Right lobe of liver (tissue), 6 donors: ENCODE data around the gene FLYWCH1. TPM values are rescaled to one million over a fixed set of nuclear protein-coding genes. Genes with fewer than 3 reads are reported as not detected.

Experiments used
- ATAC-seq, 4 donors: fragments of 200-7000 bp; cut with Tn5 transposase; one replicate each; pipeline ENCODE4 v1.9.1; 2020; ENCODE audit warnings: mild to moderate bottlenecking in 4 of 4, moderate library complexity in 4 of 4
- DNase-seq, 3 donors: peaks; one replicate each; pipeline ENCODE4 v3.0.0-alpha.2; 2020
- H3K27ac ChIP-seq, 3 donors: fragments of 200-600 bp; one replicate each; pipeline ENCODE4 v1.8.0; 2022
- H3K27me3 ChIP-seq, 2 donors: fragments of 200-600 bp; one replicate each; pipeline ENCODE4 v1.8.0; 2022
- H3K36me3 ChIP-seq, 4 donors: fragments of 200-600 bp; sonication (generic) in 1 of 4; one replicate each; pipeline versions ENCODE4 v1.5.1 to v1.8.0; 2017 to 2022; ENCODE audit warnings: control low read depth in 1 of 4
- H3K4me1 ChIP-seq, 4 donors: fragments of 200-600 bp; sonication (generic) in 1 of 4; one replicate each; pipeline versions ENCODE4 v1.5.1 to v1.8.0; 2017 to 2022; ENCODE audit warnings: control low read depth in 1 of 4
- H3K4me3 ChIP-seq, 3 donors: fragments of 200-600 bp; one replicate each; pipeline ENCODE4 v1.8.0; 2022
- H3K9me3 ChIP-seq, 4 donors: fragments of 200-600 bp; sonication (generic) in 1 of 4; one replicate each; pipeline versions ENCODE4 v1.5.1 to v1.8.0; 2017 to 2022; ENCODE audit warnings: control low read depth in 1 of 4
- POLR2A ChIP-seq: fragments of 450-650 bp; IDR thresholded peaks from one replicate; pipeline ENCODE4 v1.6.1; 2017; ENCODE audit warnings: antibody characterized with exemption, mild to moderate bottlenecking
- WGBS: methylation state at CpG from one replicate; pipeline ENCODE4 v1.1.6; 2018; ENCODE audit warnings: low coverage, low lambda C conversion rate; ENCODE audit not compliant: insufficient coverage; ENCODE audit errors: missing lambda C conversion rate; 5-methylcytosine and 5-hydroxymethylcytosine counted together
- intact Hi-C, 2 donors: fragments of 100-400 bp; cut with DNase I; formaldehyde crosslinking; loops; one replicate each; pipeline versions ENCODE4 v1.11.2 to v1.14.1; 2022
- total RNA-seq, 6 experiments: library from RNA; depleted of rRNA in 2 of 6; stranded (reverse); fragments of >200 nt in 2 of 6; fragmentation: NEBNext Ultra II Directional in 3 of 6; extraction: Animal tissue kit (Norgen Biotek cat#: 25700) in 3 of 6; gene quantifications; one replicate each; pipeline versions ENCODE4 v1.1.0 to v1.2.4, GENCODE V29; 2016 to 2023
- TF ChIP-seq, protein P1 (sequence below), 4 donors: fragments of 200-600 bp in 3 of 4; fragments of 450-650 bp in 1 of 4; IDR thresholded peaks; one replicate each; pipeline versions ENCODE4 v1.5.1 to v1.8.0; 2016 to 2022; ENCODE audit warnings: antibody characterized with exemption in 4 of 4, mild to moderate bottlenecking in 2 of 4
- donor health status: DM: no; HTN: yes; CAD: no.
- donor health status: DM: no; HTN: no; CAD: no.
- donor health status: DM: no; HTN: no; CAD: no.
- donor health status: DM: no; HTN: yes; CAD: no.
- donor health status: DM: no; HTN: yes; CAD: no.

Gene FLYWCH1
- total RNA-seq, 6 experiments from 2014 or later: 9.3 to 19.8 (median 15.1) TPM

DNA sequence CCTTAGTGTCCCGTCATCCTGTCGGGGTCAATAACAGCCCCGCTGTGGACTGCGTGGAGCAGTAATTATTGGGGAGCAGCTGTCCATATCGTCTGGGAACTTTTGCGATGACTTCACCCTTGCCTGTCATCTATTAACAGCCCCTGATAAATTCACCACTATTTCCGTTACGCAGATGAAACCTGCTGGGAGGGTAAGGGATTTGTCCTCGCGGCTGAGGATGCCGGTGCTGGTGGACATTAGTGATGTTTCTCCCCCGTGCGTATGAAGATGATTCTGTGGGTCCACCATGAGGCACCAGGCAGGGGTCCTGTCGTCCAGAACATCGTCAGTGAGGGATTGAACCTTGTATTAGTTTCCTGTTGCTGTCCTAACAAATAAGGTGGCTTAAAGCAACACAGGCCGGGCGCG, 27.7 kb upstream of the FLYWCH1 start:
- intact Hi-C loops: no loop called here
- 70% methylated on average over 12 of the region's 18 CpGs for WGBS
- H3K4me1 ChIP-seq: no peaks in the 10 kb centered on the region
- H3K27me3 ChIP-seq: no peaks in the 10 kb centered on the region
- H3K9me3 ChIP-seq: no peaks in the 10 kb centered on the region
- H3K27ac ChIP-seq: no peak overlapping the region
- TF ChIP-seq POLR2A: no peak
- TF ChIP-seq, protein P1, sequence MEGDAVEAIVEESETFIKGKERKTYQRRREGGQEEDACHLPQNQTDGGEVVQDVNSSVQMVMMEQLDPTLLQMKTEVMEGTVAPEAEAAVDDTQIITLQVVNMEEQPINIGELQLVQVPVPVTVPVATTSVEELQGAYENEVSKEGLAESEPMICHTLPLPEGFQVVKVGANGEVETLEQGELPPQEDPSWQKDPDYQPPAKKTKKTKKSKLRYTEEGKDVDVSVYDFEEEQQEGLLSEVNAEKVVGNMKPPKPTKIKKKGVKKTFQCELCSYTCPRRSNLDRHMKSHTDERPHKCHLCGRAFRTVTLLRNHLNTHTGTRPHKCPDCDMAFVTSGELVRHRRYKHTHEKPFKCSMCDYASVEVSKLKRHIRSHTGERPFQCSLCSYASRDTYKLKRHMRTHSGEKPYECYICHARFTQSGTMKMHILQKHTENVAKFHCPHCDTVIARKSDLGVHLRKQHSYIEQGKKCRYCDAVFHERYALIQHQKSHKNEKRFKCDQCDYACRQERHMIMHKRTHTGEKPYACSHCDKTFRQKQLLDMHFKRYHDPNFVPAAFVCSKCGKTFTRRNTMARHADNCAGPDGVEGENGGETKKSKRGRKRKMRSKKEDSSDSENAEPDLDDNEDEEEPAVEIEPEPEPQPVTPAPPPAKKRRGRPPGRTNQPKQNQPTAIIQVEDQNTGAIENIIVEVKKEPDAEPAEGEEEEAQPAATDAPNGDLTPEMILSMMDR (IDR thresholded peaks at IDR 0.05): no peak
- peak overlapping the region; percentile 65 to 78 (median 75) for H3K4me3 ChIP-seq
- DNase-seq (no peak), ATAC-seq (no peak)
- no peaks in the 10 kb centered on the region for H3K36me3 ChIP-seq

DNA sequence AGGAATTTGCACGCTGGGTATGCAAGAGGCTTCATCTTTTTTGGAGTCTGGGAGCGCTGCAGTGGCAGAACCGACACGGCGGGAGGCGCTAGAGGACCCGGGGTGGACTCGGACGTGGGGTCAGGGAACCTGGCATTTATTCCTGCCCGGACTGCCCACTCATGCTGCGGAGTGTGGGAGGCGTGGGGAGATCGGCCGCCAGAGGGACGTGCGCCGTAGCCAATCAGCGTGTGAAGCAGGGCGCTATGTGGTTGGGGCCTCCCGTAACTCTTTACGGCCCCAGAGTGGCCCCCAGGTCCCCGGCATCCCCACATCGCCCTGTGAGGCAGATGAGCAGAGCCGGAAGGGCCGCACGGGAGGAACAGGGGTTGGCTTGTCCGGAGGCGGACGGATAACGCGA, 17.5 kb upstream of the FLYWCH1 start:
- 100% methylated on average over 2 of the region's 31 CpGs for WGBS
- Histone ChIP-seq H3K27me3 (no peaks in the 10 kb centered on the region), H3K27ac (no peak overlapping the region), H3K9me3 (no peaks in the 10 kb centered on the region), H3K4me1 (no peaks in the 10 kb centered on the region), H3K4me3 (no peak overlapping the region), H3K36me3 (no peaks in the 10 kb centered on the region)
- TF ChIP-seq, protein P1 (IDR thresholded peaks at IDR 0.05): no peak
- TF ChIP-seq POLR2A: no peak
- ATAC-seq (no peak), DNase-seq (no peak)
- intact Hi-C loops: no loop called here

DNA sequence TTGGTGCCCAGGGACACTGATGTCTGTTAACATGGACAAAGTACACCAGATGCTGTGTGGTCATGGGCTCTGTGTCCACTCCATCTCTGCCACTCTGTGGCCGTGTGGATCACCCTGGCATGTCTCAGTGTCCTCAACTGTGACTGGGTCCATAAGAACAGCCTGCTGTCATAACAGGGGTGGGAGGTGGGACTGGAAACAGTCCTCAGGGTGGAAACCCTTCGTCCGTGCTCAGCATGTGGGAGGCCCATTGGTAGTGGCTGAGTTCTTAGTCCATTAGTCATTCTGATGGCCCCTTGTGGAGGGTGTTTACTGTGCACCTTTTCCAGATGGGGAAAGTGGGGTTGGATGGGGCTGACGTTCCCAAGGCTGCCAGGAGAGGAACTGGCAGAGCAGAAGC, 15.9 kb upstream of the FLYWCH1 start:
- H3K4me3 ChIP-seq: no peak overlapping the region
- no peaks in the 10 kb centered on the region for H3K9me3 ChIP-seq
- ATAC-seq (no peak), DNase-seq (no peak)
- H3K4me1 ChIP-seq: no peaks in the 10 kb centered on the region
- H3K27me3 ChIP-seq: no peaks in the 10 kb centered on the region
- no peak overlapping the region for H3K27ac ChIP-seq
- no CpG with 5 or more reads among the region's 4 CpGs for WGBS
- no peaks in the 10 kb centered on the region for H3K36me3 ChIP-seq
- no peak for TF ChIP-seq POLR2A
- intact Hi-C loops: no loop called here

DNA sequence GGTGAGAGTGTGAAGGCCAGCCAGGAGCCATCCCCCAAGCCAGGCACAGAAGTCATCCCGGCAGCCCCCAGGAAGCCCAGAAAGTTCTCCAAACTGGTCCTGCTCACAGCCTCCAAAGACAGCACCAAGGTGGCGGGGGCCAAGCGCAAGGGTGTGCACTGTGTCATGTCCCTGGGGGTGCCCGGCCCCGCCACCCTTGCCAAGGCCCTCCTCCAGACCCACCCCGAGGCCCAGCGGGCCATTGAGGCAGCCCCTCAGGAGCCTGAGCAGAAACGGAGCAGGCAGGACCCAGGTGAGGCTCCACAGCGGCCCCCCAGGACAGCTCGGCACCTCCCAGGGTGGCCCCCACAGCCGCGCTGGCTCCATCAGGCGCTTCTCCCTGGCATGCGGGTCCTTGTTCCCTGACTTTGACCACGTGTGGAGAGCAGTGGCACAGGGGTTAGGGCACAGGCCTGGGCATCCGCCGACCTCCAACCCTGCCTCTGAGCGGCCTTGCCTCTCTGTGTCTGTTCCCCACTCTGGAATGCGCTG, 15.2 kb upstream of the FLYWCH1 start:
- WGBS: no CpG with 5 or more reads among the region's 19 CpGs
- no peaks in the 10 kb centered on the region for H3K4me1 ChIP-seq
- H3K4me3 ChIP-seq: no peak overlapping the region
- H3K27me3 ChIP-seq: no peaks in the 10 kb centered on the region
- no peak for TF ChIP-seq POLR2A
- TF ChIP-seq, protein P1 (IDR thresholded peaks at IDR 0.05): no peak
- H3K9me3 ChIP-seq: no peaks in the 10 kb centered on the region
- intact Hi-C loops: no loop called here
- H3K27ac ChIP-seq: no peak overlapping the region
- DNase-seq (no peak), ATAC-seq (peak in 2 of 4 donors; percentile 5 to 14)
- H3K36me3 ChIP-seq: no peaks in the 10 kb centered on the region

DNA sequence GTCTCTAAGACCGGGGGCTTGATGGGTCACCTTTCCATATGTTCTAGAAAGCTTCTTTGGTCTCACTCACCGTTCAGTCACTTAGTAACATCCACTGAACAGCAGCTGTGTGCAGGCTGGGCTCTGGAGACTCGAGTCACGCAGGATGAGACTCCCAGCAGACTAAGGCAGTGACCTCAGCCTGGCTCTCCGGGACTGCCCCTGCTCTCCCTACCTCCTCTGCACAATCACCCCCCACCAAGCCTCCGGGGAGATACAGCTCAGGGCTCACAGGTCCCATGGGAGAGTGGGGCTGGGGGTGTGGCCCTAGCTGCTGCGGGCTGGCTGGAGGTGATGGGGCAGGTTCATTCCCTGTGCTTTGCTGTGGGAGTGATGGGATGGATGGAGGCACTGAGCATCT, 14.6 kb upstream of the FLYWCH1 start:
- H3K9me3 ChIP-seq: no peaks in the 10 kb centered on the region
- H3K36me3 ChIP-seq: no peaks in the 10 kb centered on the region
- no peak overlapping the region for H3K4me3 ChIP-seq
- no peak for DNase-seq
- WGBS: 94% methylated on average over 5 of the region's 7 CpGs
- no peaks in the 10 kb centered on the region for H3K27me3 ChIP-seq
- no peak overlapping the region for H3K27ac ChIP-seq
- intact Hi-C loops: no loop called here
- peak in 1 of 4 donors; percentile 4 for ATAC-seq
- no peaks in the 10 kb centered on the region for H3K4me1 ChIP-seq
- TF ChIP-seq, protein P1 (IDR thresholded peaks at IDR 0.05): no peak
- no peak for TF ChIP-seq POLR2A
